Fibroblast of skin of left quadriceps (primary cell): ENCODE measurements around the gene MAP3K12.
"Not testable (repeated sequence)": the region's sequence is repeated elsewhere in the genome, so short reads cannot be mapped to it uniquely, and the experiment has no call there.

Source experiments
- DNase-seq, 2 experiments: peaks; one replicate each; pipeline ENCODE4 v3.0.0-alpha.2; 2013; ENCODE audit warnings: low read depth in 2 of 2

Gene MAP3K12

GRCh38 chr12:53493610-53494391, 5.5 kb downstream of the MAP3K12 start:
- DNase-seq, result no peak

DNA sequence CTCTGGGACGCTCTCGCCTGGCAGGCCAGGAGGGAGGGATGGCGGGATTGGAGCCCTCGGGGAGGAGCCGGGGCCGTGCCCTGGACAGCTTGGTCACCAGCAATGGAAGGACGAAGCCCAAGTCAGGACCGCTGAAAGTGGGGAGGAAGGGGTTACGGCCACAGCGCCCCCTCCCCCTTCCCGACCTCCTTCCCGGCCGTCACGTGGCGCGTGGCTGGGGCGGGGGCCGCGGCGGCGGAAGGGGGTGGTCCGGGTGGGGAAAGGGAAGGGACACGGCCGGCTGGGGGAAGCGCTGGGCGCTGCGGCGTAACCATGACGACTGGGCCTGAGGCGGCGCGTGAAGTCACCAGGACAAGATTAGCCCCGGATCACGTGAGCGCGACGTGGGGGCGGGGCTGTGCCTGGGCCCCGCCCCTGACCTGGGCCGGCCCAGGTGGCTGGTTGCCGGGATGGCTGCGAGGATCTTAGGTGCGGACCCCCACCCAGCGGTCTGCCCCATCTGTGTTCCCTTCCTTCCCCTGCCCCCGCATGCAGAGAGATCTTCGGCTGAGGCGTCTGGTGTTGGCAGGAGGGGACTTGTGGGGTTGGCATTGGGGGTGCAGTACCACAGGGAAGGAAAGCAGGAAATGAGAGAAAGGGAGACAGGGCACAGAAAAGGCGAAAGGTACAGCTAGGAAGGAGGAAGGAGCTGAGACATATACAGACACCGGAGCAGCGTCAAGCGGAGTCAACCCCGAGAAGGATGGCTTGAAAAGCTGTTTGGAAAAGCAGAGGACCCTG, 6.2 kb downstream of the MAP3K12 start:
- peak; percentile 74 to 78 for DNase-seq

DNA sequence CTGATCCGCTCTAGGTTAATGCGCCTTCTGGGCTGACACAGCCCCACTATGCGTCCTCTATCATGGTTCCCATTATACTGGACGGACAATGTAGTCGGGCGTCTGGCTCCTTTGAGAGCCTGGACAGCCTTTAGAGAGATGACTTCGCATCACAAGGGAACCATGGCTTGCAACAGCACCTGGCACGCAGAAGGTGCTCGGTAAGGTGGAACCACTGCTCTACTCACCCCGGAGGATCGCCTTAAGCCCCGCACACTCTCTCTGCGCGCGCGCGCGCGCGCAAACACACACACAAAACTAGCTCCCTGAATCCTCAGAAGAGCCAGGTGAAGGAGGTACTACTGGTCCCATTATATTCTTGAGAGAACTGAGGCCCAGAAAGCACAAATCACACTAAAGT, 7.1 kb downstream of the MAP3K12 start:
- DNase-seq, result no peak

- DNase-seq, result no peak
Measured at GRCh38 chr12:53489242-53489864, 9.9 kb downstream of the MAP3K12 start.

DNA sequence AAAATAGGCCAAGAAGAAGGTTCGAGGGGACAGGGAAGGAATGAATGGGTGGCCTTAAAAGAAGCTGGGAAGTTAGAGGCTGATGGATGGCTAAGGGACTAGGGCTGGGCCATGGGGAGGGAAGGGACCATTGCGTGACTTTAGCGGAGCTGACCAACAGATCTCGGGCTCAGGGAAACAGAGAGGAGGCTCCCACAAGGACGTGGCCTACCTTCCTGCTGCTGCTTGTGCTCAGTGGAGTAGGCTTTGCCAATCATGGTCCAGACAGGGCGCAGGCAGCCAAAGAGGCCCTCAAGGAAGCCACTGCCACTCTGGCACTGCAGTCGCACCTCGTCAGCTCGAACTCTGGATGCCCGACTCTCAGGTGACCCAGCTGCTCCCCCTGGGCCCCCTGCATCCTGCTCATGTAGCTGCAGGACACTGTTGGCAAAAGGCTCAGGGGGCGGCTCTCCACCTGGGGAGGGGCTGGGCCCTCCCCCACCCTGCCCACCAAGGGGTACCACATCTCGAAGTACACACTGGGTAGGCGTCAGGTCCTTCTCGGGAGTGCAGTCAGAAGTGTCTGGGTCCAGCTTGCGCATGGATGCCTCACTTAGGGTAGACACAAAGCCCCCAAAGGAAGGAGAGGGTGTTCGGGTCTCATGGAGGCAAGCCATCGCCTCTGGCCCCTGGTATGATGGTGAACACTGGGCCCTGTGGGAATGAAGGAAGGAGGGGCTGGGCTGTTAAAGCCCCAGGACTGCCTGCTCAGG, 12.3 kb downstream of the MAP3K12 start:
- DNase-seq, result no peak

GRCh38 chr12:53485955-53486735, 13.1 kb downstream of the MAP3K12 start:
- no peak for DNase-seq

- no peak for DNase-seq
Measured at GRCh38 chr12:53484686-53485575, 14.3 kb downstream of the MAP3K12 start.

- DNase-seq, result no peak
Measured at GRCh38 chr12:53483979-53484377, 15.3 kb downstream of the MAP3K12 start.

DNA sequence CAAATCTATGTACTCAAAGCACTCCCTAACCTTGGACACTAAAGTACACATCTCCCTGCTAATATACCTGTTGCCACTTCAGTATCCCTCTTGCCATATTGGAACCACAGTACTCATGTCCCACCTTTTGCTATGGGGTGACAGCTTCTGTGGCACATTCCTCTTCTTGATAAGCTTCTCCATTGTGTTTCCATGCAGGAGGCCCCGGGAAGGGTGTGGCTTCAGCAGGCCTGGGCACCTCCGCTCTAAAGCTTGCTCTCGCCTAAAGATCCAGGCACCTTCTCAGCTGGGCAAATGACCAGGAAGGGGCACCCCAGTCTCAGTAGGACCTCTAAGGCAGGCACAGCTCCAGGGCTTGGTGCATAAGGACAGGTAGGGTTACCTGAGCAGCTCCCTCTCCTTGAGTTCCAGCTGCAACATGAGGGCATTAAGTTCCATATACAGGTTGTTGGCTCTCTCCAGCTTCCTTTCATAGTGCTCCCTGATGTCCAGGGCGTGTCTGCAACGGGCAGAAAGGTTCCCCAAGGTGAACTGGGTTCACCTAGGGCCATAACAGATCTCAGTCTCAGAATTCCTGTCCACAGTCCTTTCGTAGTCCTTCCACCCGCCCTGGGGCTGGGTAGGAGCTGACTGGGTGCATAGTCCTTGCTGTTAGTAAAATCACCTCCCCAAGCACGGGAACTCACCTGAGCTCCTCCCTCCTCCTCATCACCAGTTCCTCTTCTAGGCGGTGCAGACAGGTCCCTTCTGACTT, 15.9 kb downstream of the MAP3K12 start:
- no peak for DNase-seq

- no peak for DNase-seq
Measured at GRCh38 chr12:53482626-53483168, 16.6 kb downstream of the MAP3K12 start.

GRCh38 chr12:53481939-53482586, 17.2 kb downstream of the MAP3K12 start:
- DNase-seq, result no peak

DNA sequence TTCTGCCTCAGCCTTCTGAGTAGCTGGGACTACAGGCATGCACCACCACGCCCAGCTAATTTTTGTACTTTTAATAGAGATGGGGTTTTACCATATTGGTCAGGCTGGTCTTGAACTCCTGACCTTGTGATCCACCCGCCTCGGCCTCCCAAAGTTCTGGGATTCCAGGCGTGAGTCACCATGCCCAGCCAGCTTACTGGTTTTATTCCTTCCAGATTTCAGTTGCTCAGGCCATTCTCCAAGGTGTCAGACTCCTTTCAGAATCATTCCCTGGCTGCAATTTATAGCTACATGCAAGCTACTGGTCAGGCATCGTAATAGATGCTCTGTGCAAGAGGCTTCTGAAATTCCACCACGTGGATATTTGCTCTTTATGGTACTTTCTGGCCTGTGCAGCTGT, 17.8 kb downstream of the MAP3K12 start:
- not testable (repeated sequence) for DNase-seq

DNA sequence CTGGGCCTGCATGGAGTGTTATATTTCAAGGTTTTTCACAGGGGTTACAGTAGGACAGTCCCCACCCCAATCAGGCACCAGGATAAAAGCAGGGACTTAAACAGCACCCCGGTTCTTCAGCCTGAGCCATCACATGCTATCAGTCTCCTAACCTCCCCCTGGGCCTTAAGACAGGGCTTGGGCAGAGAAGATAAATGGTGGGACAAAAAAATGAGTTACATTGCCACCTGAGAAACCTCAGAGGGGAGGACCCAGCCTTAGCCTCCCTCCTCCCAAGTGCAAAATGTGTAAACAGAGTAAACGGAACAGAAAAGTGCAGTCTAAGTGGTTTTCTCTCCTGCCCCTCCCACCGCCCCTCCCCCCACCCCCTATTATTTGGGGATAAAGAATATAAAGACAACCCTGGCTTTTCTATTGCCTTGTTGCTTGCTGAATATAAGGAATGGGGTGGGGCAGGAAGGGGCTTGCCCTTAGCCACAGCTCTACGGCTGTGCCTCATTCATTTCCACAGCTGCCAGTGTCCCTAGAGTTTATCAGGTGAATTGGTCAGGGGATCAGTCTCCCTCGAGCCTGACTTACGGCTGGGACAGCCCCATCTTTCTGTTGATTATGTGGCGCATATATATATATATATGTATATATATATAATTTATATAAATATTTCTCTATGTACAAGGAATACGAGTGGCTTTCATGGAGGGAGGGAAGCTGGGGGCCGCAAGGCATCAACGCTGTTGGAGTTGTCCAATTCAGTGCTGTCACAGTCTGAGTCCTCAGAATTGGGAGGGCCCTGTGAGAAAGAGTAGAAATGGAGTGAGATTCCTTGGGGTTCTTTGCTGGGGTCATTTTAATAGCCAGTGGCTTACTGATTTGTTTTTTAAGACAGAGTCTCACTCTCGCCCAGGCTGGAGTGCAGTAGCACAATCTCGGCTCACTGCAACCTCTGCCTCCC, 18.5 kb downstream of the MAP3K12 start:
- DNase-seq, result no peak

DNA sequence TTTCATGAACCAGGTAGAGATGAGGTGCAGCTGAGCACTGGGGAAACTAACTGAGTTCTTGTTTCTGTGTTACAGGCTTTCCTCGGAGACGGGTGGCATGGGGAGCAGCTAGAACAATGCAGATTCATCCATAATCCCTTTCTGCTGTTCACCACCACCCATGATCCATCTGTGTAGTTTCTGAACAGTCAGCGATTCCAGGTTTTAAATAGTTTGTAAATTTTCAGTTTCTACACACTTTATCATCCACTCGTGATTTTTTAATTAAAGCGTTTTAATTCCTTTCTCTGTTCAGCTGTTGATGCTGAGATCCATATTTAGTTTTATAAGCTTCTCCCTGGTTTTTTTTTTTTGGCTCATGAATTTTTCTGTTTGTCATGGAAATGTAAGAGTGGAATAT, 19.9 kb downstream of the MAP3K12 start:
- no peak for DNase-seq

DNA sequence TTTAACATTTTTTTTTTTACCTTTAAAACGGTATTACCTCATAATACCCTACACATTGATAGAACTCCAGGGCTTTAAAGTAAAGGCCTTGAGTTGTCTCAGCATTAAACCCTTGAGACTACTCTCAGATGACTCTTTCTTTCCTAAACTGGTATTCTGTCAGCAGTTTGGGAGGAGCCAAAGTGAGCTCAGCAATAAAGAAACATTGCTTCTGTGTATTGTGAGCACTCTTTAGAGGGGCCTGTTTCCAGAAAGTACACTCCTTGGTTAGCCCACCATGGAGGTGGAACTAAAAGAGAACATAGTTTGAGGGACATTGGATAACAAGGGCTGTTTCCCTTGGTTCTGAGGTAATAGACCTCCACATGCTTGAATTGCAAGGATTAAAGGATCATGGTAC, 20.4 kb downstream of the MAP3K12 start:
- no peak for DNase-seq

DNA sequence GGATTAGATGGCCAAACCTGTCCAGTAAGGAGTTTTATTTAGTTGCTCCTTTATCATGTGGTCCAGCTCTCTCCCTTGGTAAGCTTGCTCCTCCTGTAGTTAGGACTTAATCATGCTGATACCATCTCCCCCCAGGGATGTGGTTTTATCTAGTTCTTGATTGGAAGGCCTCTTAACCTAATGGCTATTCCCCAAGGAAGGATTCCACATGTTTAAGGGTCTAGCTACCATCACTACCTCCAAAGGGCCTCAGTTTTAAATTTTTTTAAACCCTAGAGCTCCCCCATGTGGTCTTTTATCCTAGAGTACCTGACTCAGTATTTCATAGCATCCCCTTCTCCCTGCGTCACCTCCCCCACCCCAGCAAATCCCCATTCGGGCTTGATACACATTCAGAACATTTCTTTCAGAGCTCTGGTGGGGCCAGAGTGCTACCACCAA, 22.5 kb downstream of the MAP3K12 start:
- DNase-seq, result no peak

- no peak for DNase-seq
Measured at GRCh38 chr12:53474819-53475218, 24.4 kb downstream of the MAP3K12 start.
